Colon (tissue), 2 donors: ENCODE results near the gene PNMA8B.

Experiments
- FAIRE-seq: peaks from 2 replicates; lab custom pipeline; 2012; peaks lifted over from hg19 to GRCh38; lab: Jason Lieb, UNC
- donor health status: control.
- donor health status: control.

PNMA8B gene

GRCh38 chr19:46456930-46457329, 38.7 kb downstream of the PNMA8B start:
- FAIRE-seq: no peak

- no peak for FAIRE-seq
Measured at GRCh38 chr19:46454244-46454643, 41.4 kb downstream of the PNMA8B start.

GRCh38 chr19:46453661-46454060, 42.0 kb downstream of the PNMA8B start:
- no peak for FAIRE-seq

- FAIRE-seq: no peak
Measured at GRCh38 chr19:46452186-46452585, 43.5 kb downstream of the PNMA8B start.

GRCh38 chr19:46451352-46451751, 44.3 kb downstream of the PNMA8B start:
- no peak for FAIRE-seq

GRCh38 chr19:46450737-46451136, 44.9 kb downstream of the PNMA8B start:
- FAIRE-seq: no peak

GRCh38 chr19:46449228-46449627, 46.4 kb downstream of the PNMA8B start:
- no peak for FAIRE-seq

- FAIRE-seq: no peak
Measured at GRCh38 chr19:46448601-46449000, 47.1 kb downstream of the PNMA8B start.

GRCh38 chr19:46447824-46448223, 47.8 kb downstream of the PNMA8B start:
- no peak for FAIRE-seq

GRCh38 chr19:46447006-46447405, 48.7 kb downstream of the PNMA8B start:
- no peak for FAIRE-seq

GRCh38 chr19:46446021-46446420, 49.6 kb downstream of the PNMA8B start:
- FAIRE-seq: no peak

GRCh38 chr19:46442808-46443450, 52.7 kb downstream of the PNMA8B start:
- FAIRE-seq: no peak

- FAIRE-seq: no peak
Measured at GRCh38 chr19:46441866-46442265, 53.8 kb downstream of the PNMA8B start.
